Stimulated activated CD8-positive, alpha-beta memory T cell treated with anti-CD3 and anti-CD28 coated beads, Interleukin-15, amount 100 ng/mL, for 4 hours (primary cell): ENCODE results near the gene ARL11.
"Not testable (repeated sequence)": the region's sequence is repeated elsewhere in the genome, so short reads cannot be mapped to it uniquely, and the experiment has no call there.

Source experiments
- DNase-seq, 2 donors: peaks; one replicate each; pipeline ENCODE4 v3.0.0-alpha.2; 2020; ENCODE audit warnings: low read depth in 2 of 2

Gene ARL11

GRCh38 chr13:49612042-49612441 is 16.3 kb upstream of the ARL11 start:
- DNase-seq, result not testable (repeated sequence)

- DNase-seq, result no peak
These were observed 12.3 kb upstream of the ARL11 start for GRCh38 chr13:49615836-49616675.

GRCh38 chr13:49616676-49617065 is 11.6 kb upstream of the ARL11 start:
- no peak for DNase-seq

- no peak for DNase-seq
These were observed 8.1 kb upstream of the ARL11 start for GRCh38 chr13:49620170-49620621.

GRCh38 chr13:49622174-49622946 is 5.9 kb upstream of the ARL11 start:
- DNase-seq, result no peak

GRCh38 chr13:49624229-49624628 is 4.1 kb upstream of the ARL11 start:
- no peak for DNase-seq

GRCh38 chr13:49625392-49626079 is 2.8 kb upstream of the ARL11 start:
- no peak for DNase-seq

GRCh38 chr13:49629196-49629938 is 1.1 kb downstream of the ARL11 start:
- DNase-seq, result no peak

GRCh38 chr13:49629947-49630346 is 1.6 kb downstream of the ARL11 start:
- no peak for DNase-seq

- no peak for DNase-seq
These were observed 2.3 kb downstream of the ARL11 start for GRCh38 chr13:49630580-49630979.

GRCh38 chr13:49632156-49632555 is 3.8 kb downstream of the ARL11 start:
- no peak for DNase-seq

- DNase-seq, result no peak
These were observed 5.4 kb downstream of the ARL11 start for GRCh38 chr13:49633710-49634109.

- DNase-seq, result no peak
These were observed 7.5 kb downstream of the ARL11 start for GRCh38 chr13:49635599-49636433.

- DNase-seq, result no peak
These were observed 8.4 kb downstream of the ARL11 start for GRCh38 chr13:49636705-49637104.

GRCh38 chr13:49638030-49638743 is 9.9 kb downstream of the ARL11 start:
- DNase-seq, result no peak

- DNase-seq, result no peak
These were observed 10.4 kb downstream of the ARL11 start for GRCh38 chr13:49638744-49639072.

- no peak for DNase-seq
These were observed 13.5 kb downstream of the ARL11 start for GRCh38 chr13:49641801-49642291.

- no peak for DNase-seq
These were observed 14.8 kb downstream of the ARL11 start for GRCh38 chr13:49643035-49643646.

- no peak for DNase-seq
These were observed 17.1 kb downstream of the ARL11 start for GRCh38 chr13:49645451-49645850.

- no peak for DNase-seq
These were observed 18.4 kb downstream of the ARL11 start for GRCh38 chr13:49646688-49647087.
